SK-N-SH (cell line): ENCODE results near the gene TYMS. TPM values are rescaled to one million over a fixed set of nuclear protein-coding genes. Genes with fewer than 3 reads are reported as not detected.

Source experiments
- CTCF ChIA-PET: fragments of 300-600, 350-600 bp; formaldehyde crosslinking; extraction: SDS; loops from one replicate; lab custom pipeline; 2021; lab: Yijun Ruan, JAX
- POLR2A ChIA-PET: fragments of 350-600 bp; sonication (Branson Sonifier 250); formaldehyde crosslinking; extraction: SDS; loops from one replicate; lab custom pipeline; 2020; ENCODE audit warnings: antibody characterized with exemption, inconsistent platforms; lab: Yijun Ruan, JAX
- DNase-seq: peaks from one replicate; pipeline ENCODE4 v3.0.0; 2012
- H2AFZ ChIP-seq: fragments of 200-600 bp; sonication (generic); 2 replicates; pipeline ENCODE4 v1.8.1; 2016; ENCODE audit warnings: antibody characterized with exemption, mild to moderate bottlenecking, low read depth
- H3F3A ChIP-seq: fragments of 200-600 bp; sonication (generic); replicated peaks from 2 replicates; pipeline ENCODE3; 2016; ENCODE audit warnings: antibody characterized with exemption, mild to moderate bottlenecking; ENCODE audit not compliant: insufficient read depth
- H3K27ac ChIP-seq, 2 experiments: fragments of 200-500 bp in 1 of 2; fragments of 200-600 bp in 1 of 2; sonication (Bioruptor generic) in 1 of 2; sonication (generic), shearing (Covaris generic) in 1 of 2; 2 replicates each; pipeline versions ENCODE4 v1.5.1 to v1.6.1; 2014 to 2016; ENCODE audit warnings: low read depth in 2 of 2, inconsistent platforms in 1 of 2, low read length in 1 of 2, mild to moderate bottlenecking in 1 of 2, mixed read lengths in 1 of 2
- H3K27me3 ChIP-seq: fragments of 200-600 bp; sonication (generic), shearing (Covaris generic); 2 replicates; pipeline ENCODE4 v1.6.1; 2016; ENCODE audit warnings: mixed run types; ENCODE audit not compliant: insufficient read depth
- H3K36me3 ChIP-seq, 2 experiments: fragments of 200-500 bp in 1 of 2; fragments of 200-600 bp in 1 of 2; sonication (Bioruptor generic) in 1 of 2; sonication (generic) in 1 of 2; replicated peaks in 1 of 2; 2 replicates each; pipeline versions ENCODE3 to v1.5.1; 2014 to 2016; ENCODE audit warnings: low read length in 1 of 2, mild to moderate bottlenecking in 1 of 2; ENCODE audit not compliant: insufficient read depth in 2 of 2, control insufficient read depth in 1 of 2
- H3K4me1 ChIP-seq, 2 experiments: fragments of 200-500 bp in 1 of 2; fragments of 200-600 bp in 1 of 2; sonication (Bioruptor generic) in 1 of 2; sonication (generic), shearing (Covaris generic) in 1 of 2; 2 replicates each; pipeline versions ENCODE4 v1.5.1 to v1.6.1; 2014 to 2016; ENCODE audit warnings: low read depth in 1 of 2, low read length in 1 of 2, mixed run types in 1 of 2; ENCODE audit not compliant: insufficient read depth in 2 of 2, control insufficient read depth in 1 of 2
- H3K4me2 ChIP-seq: fragments of 200-600 bp; sonication (generic), shearing (Covaris generic); 2 replicates; pipeline ENCODE4 v1.6.1; 2017; ENCODE audit warnings: mixed run types
- H3K4me3 ChIP-seq, 2 experiments: fragments of 200-500 bp in 1 of 2; fragments of 200-600 bp in 1 of 2; sonication (Bioruptor generic) in 1 of 2; sonication (generic), shearing (Covaris generic) in 1 of 2; 2 replicates each; pipeline versions ENCODE4 v1.5.1 to v1.8.1; 2014 to 2016; ENCODE audit warnings: low read depth in 2 of 2, inconsistent platforms in 1 of 2, low read length in 1 of 2, mild to moderate bottlenecking in 1 of 2, mixed read lengths in 1 of 2, moderate library complexity in 1 of 2
- H3K79me2 ChIP-seq: fragments of 200-600 bp; sonication (generic); 2 replicates; pipeline ENCODE4 v1.8.1; 2017; ENCODE audit warnings: mild to moderate bottlenecking; ENCODE audit not compliant: insufficient read depth
- H3K9ac ChIP-seq: fragments of 200-600 bp; sonication (generic); 2 replicates; pipeline ENCODE4 v1.6.1; 2017; ENCODE audit warnings: mixed run types
- H3K9me2 ChIP-seq: fragments of 200-600 bp; sonication (generic); 2 replicates; pipeline ENCODE4 v1.6.1; 2017; ENCODE audit warnings: mixed run types
- H3K9me3 ChIP-seq: fragments of 200-600 bp; sonication (generic); 2 replicates; pipeline ENCODE4 v1.6.1; 2017; ENCODE audit warnings: mixed run types, mild to moderate bottlenecking, moderate library complexity
- H4K20me1 ChIP-seq: fragments of 200-600 bp; sonication (generic); 2 replicates; pipeline ENCODE4 v1.6.1; 2017; ENCODE audit warnings: mild to moderate bottlenecking, mixed run types; ENCODE audit not compliant: insufficient read depth
- ELF1 ChIP-seq: IDR thresholded peaks from 2 replicates; pipeline ENCODE4 v1.4.0; 2012
- EP300 ChIP-seq, 2 experiments: IDR thresholded peaks; 2 replicates each; pipeline versions ENCODE4 v1.4.0 to v1.6.1; 2012; ENCODE audit warnings: borderline replicate concordance in 1 of 2, low read depth in 1 of 2, low read length in 1 of 2
- EZH2phosphoT487 ChIP-seq: fragments of 200-600 bp; sonication (generic); IDR thresholded peaks from 2 replicates; pipeline ENCODE4 v1.6.1; 2017; ENCODE audit warnings: low read depth, mixed run types, mild to moderate bottlenecking, antibody characterized with exemption, moderate library complexity, borderline replicate concordance
- FOXJ3 ChIP-seq: sonication (generic); formaldehyde crosslinking; IDR thresholded peaks from 2 replicates; pipeline ENCODE4 v1.5.1; 2020; ENCODE audit warnings: mild to moderate bottlenecking, missing genetic modification reagents
- GABPA ChIP-seq: IDR thresholded peaks from 2 replicates; pipeline ENCODE4 v1.4.0; 2012; ENCODE audit warnings: low read depth, mild to moderate bottlenecking
- GATA2 ChIP-seq: sonication (generic); formaldehyde crosslinking; IDR thresholded peaks from 2 replicates; pipeline ENCODE4 v1.5.0; 2020; ENCODE audit warnings: mild to moderate bottlenecking, missing genetic modification reagents
- JUND ChIP-seq: IDR thresholded peaks from 2 replicates; pipeline ENCODE4 v1.4.0; 2012
- MEF2A ChIP-seq: IDR thresholded peaks from 2 replicates; pipeline ENCODE4 v1.4.0; 2012; ENCODE audit warnings: low read depth, borderline replicate concordance
- MXI1 ChIP-seq: IDR thresholded peaks from 2 replicates; pipeline ENCODE4 v1.6.1; 2012; ENCODE audit warnings: mild to moderate bottlenecking, low read depth, low read length, improper control_type of control experiment
- NRF1 ChIP-seq: IDR thresholded peaks from 2 replicates; pipeline ENCODE4 v1.6.1; 2012; ENCODE audit warnings: low read depth, mild to moderate bottlenecking, low read length
- POLR2AphosphoS5 ChIP-seq: IDR thresholded peaks from 2 replicates; pipeline ENCODE4 v1.6.1; 2012; ENCODE audit warnings: low read depth, low read length
- RCOR1 ChIP-seq: fragments of 150-350 bp; IDR thresholded peaks from 2 replicates; pipeline ENCODE4 v1.6.1; 2017; ENCODE audit warnings: antibody characterized with exemption, low read length
- RXRA ChIP-seq: IDR thresholded peaks from 2 replicates; pipeline ENCODE4 v1.4.0; 2012; ENCODE audit warnings: low read depth, mild to moderate bottlenecking, borderline replicate concordance
- TAF1 ChIP-seq: IDR thresholded peaks from 2 replicates; pipeline ENCODE4 v1.6.1; 2012; ENCODE audit warnings: low read depth, mild to moderate bottlenecking, low read length, moderate library complexity, borderline replicate concordance
- USF1 ChIP-seq: IDR thresholded peaks from 2 replicates; pipeline ENCODE4 v1.4.0; 2012; ENCODE audit warnings: low read depth, borderline replicate concordance
- USF2 ChIP-seq: fragments of 150-350 bp; IDR thresholded peaks from 2 replicates; pipeline ENCODE4 v1.6.1; 2017; ENCODE audit warnings: antibody characterized with exemption, low read length, low read depth, borderline replicate concordance
- WGBS: methylation state at CpG from one replicate; pipeline ENCODE4 v1.1.6; 2017; ENCODE audit warnings: low lambda C conversion rate; 5-methylcytosine and 5-hydroxymethylcytosine counted together
- polyA plus RNA-seq, 3 experiments: library from polyadenylated mRNA; depleted of rRNA; stranded (reverse); fragments of >200 nt; gene quantifications; 2 replicates each; pipeline ENCODE4 v1.2.3, GENCODE V29; 2012
- TF ChIP-seq, protein P1 (sequence below): IDR thresholded peaks from 2 replicates; pipeline ENCODE4 v1.6.1; 2012; ENCODE audit warnings: mild to moderate bottlenecking, low read depth, low read length, moderate library complexity

TYMS gene
- polyA plus RNA-seq, 1 of the 3 experiments (the other 2 are of a cell fraction): 101 TPM

DNA sequence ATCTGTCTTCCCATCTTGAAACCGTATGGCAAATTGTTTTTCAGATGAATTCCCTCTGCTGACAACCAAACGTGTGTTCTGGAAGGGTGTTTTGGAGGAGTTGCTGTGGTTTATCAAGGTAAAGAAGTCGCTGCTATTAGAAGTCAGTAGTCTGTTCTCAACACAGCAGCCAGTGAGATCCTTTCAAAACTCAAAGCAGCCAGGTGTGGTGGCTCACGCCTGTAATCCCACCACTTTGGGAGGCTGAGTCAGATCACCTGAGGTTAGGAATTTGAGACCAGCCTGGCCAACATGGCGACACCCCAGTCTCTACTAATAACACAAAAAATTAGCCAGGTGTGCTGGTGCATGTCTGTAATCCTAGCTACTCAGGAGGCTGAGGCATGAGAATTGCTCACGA, 2.1 kb downstream of the TYMS start:
- POLR2A ChIA-PET: no interaction called here
- Histone ChIP-seq H3F3A (no peaks in the 10 kb centered on the region), H3K9me2 (no peaks in the 10 kb centered on the region)
- DNase-seq: no peak
- no peak for TF ChIP-seq MXI1
- TF ChIP-seq USF1: no peak
- TF ChIP-seq EP300 (IDR thresholded peaks at IDR 0.05; ENCODE audit: borderline replicate concordance in 1 of 2, low read depth in 1 of 2, low read length in 1 of 2): no peak
- TF ChIP-seq EZH2phosphoT487: no peak
- TF ChIP-seq MEF2A: no peak
- TF ChIP-seq NRF1: no peak
- TF ChIP-seq POLR2AphosphoS5: no peak
- no peak for TF ChIP-seq RXRA
- no peak for TF ChIP-seq USF2
- TF ChIP-seq, all 33 proteins: peak for 0
- no peaks in the 10 kb centered on the region for H3K27me3 ChIP-seq
- peaks cover 0 to 8% of the 10 kb centered on the region in 2 experiments; a peak in 2 of 4 replicates for H3K4me1 ChIP-seq
- H3K79me2 ChIP-seq: peaks cover 50% of the 10 kb centered on the region
- no peaks in the 10 kb centered on the region for H3K9me3 ChIP-seq
- no peak overlapping the region for H3K4me2 ChIP-seq
- H3K9ac ChIP-seq: no peak overlapping the region
- 96% methylated on average over 4 of the region's 6 CpGs for WGBS
- H4K20me1 ChIP-seq: no peaks in the 10 kb centered on the region
- CTCF ChIA-PET: interaction anchor here (1.1 to 2.1 kb wide), 2 partner anchors 10 to 171 kb away, joined by 3 to 7 read pairs; no protein-coding TSS in a partner anchor
- peaks cover 20 to 21% of the 10 kb centered on the region in 2 experiments for H3K36me3 ChIP-seq
- no peak overlapping the region for H2AFZ ChIP-seq
- H3K27ac ChIP-seq: no peak overlapping the region
- no peak overlapping the region for H3K4me3 ChIP-seq

- DNase-seq: no peak
Observed at GRCh38 chr18:662197-662596, 4.7 kb downstream of the TYMS start.

More at GRCh38 chr18:662197-662596, 4.7 kb downstream of the TYMS start:
- peaks cover 5% of the 10 kb centered on the region; the same call in 1 of the 2 replicates for H4K20me1 ChIP-seq
- H3K36me3 ChIP-seq: peaks cover 25 to 26% of the 10 kb centered on the region in 2 experiments
- no peak overlapping the region for H3K4me3 ChIP-seq
- no peak for TF ChIP-seq RCOR1
- no peak for TF ChIP-seq ELF1
- no peak for TF ChIP-seq MEF2A
- TF ChIP-seq GABPA: no peak
- TF ChIP-seq FOXJ3 (CRISPR knock-in tag): no peak
- TF ChIP-seq EP300 (IDR thresholded peaks at IDR 0.05; ENCODE audit: borderline replicate concordance in 1 of 2, low read depth in 1 of 2, low read length in 1 of 2): no peak
- no peak for TF ChIP-seq TAF1
- no peak for TF ChIP-seq USF2
- no peak for TF ChIP-seq GATA2 (CRISPR knock-in tag)
- TF ChIP-seq, protein P1, sequence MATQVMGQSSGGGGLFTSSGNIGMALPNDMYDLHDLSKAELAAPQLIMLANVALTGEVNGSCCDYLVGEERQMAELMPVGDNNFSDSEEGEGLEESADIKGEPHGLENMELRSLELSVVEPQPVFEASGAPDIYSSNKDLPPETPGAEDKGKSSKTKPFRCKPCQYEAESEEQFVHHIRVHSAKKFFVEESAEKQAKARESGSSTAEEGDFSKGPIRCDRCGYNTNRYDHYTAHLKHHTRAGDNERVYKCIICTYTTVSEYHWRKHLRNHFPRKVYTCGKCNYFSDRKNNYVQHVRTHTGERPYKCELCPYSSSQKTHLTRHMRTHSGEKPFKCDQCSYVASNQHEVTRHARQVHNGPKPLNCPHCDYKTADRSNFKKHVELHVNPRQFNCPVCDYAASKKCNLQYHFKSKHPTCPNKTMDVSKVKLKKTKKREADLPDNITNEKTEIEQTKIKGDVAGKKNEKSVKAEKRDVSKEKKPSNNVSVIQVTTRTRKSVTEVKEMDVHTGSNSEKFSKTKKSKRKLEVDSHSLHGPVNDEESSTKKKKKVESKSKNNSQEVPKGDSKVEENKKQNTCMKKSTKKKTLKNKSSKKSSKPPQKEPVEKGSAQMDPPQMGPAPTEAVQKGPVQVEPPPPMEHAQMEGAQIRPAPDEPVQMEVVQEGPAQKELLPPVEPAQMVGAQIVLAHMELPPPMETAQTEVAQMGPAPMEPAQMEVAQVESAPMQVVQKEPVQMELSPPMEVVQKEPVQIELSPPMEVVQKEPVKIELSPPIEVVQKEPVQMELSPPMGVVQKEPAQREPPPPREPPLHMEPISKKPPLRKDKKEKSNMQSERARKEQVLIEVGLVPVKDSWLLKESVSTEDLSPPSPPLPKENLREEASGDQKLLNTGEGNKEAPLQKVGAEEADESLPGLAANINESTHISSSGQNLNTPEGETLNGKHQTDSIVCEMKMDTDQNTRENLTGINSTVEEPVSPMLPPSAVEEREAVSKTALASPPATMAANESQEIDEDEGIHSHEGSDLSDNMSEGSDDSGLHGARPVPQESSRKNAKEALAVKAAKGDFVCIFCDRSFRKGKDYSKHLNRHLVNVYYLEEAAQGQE: no peak
- TF ChIP-seq JUND: no peak
- TF ChIP-seq NRF1: no peak
- TF ChIP-seq, all 33 proteins: peak for 0
- POLR2A ChIA-PET: no interaction called here
- H3K9me2 ChIP-seq: no peaks in the 10 kb centered on the region
- peaks cover 0 to 8% of the 10 kb centered on the region in 2 experiments; a peak in 2 of 4 replicates for H3K4me1 ChIP-seq
- H3K27ac ChIP-seq: no peak overlapping the region
- no peaks in the 10 kb centered on the region for H3F3A ChIP-seq
- H3K9me3 ChIP-seq: no peaks in the 10 kb centered on the region
- no peaks in the 10 kb centered on the region for H3K27me3 ChIP-seq
- WGBS: 96% methylated on average over 4 of the region's 4 CpGs
- H3K9ac ChIP-seq: no peak overlapping the region
- peaks cover 57% of the 10 kb centered on the region for H3K79me2 ChIP-seq
- no peak overlapping the region for H2AFZ ChIP-seq
- H3K4me2 ChIP-seq: no peak overlapping the region
- CTCF ChIA-PET: no interaction called here
